ENCODE results near the gene ACER3.
"Not testable (repeated sequence)": the region's sequence is repeated elsewhere in the genome, so short reads cannot be mapped to it uniquely, and the experiment has no call there.

The ACER3 gene

GRCh38 chr11:76837696-76838677 lies 22.7 kb upstream of the ACER3 start:
- no peak for DNase-seq

GRCh38 chr11:76838678-76839068 lies 22.0 kb upstream of the ACER3 start:
- DNase-seq: no peak

GRCh38 chr11:76839311-76839710 lies 21.4 kb upstream of the ACER3 start:
- DNase-seq: no peak

GRCh38 chr11:76841923-76842452 lies 18.7 kb upstream of the ACER3 start:
- no peak for DNase-seq

GRCh38 chr11:76843907-76844306 lies 16.8 kb upstream of the ACER3 start:
- no peak for DNase-seq

- DNase-seq: no peak
Measured at GRCh38 chr11:76844511-76844910, 16.2 kb upstream of the ACER3 start.

GRCh38 chr11:76845069-76845468 lies 15.6 kb upstream of the ACER3 start:
- DNase-seq: no peak

- DNase-seq: no peak
Measured at GRCh38 chr11:76846441-76846840, 14.3 kb upstream of the ACER3 start.

GRCh38 chr11:76849376-76849775 lies 11.3 kb upstream of the ACER3 start:
- DNase-seq: no peak

GRCh38 chr11:76850130-76850529 lies 10.6 kb upstream of the ACER3 start:
- no peak for DNase-seq

GRCh38 chr11:76850815-76851214 lies 9.9 kb upstream of the ACER3 start:
- no peak for DNase-seq

GRCh38 chr11:76854709-76855108 lies 6.0 kb upstream of the ACER3 start:
- DNase-seq: no peak

GRCh38 chr11:76855670-76856069 lies 5.0 kb upstream of the ACER3 start:
- not testable (repeated sequence) for DNase-seq

- DNase-seq: no peak
Measured at GRCh38 chr11:76856106-76856505, 4.6 kb upstream of the ACER3 start.

- no peak for DNase-seq
Measured at GRCh38 chr11:76856571-76856970, 4.1 kb upstream of the ACER3 start.

GRCh38 chr11:76857781-76858410 lies 2.8 kb upstream of the ACER3 start:
- DNase-seq: no peak

- no peak for DNase-seq
Measured at GRCh38 chr11:76859708-76860227, 950 bp upstream of the ACER3 start.

GRCh38 chr11:76861490-76861953 lies 804 bp downstream of the ACER3 start:
- no peak for DNase-seq

GRCh38 chr11:76862794-76863193 lies 2.1 kb downstream of the ACER3 start:
- DNase-seq: not testable (repeated sequence)

GRCh38 chr11:76863196-76863777 lies 2.6 kb downstream of the ACER3 start:
- no peak for DNase-seq

GRCh38 chr11:76872959-76873827 lies 12.5 kb downstream of the ACER3 start:
- DNase-seq: no peak

- no peak for DNase-seq
Measured at GRCh38 chr11:76878014-76878413, 17.3 kb downstream of the ACER3 start.

Data from effector CD4-positive, alpha-beta T cell (primary cell).